Astrocyte (in vitro differentiated cells and primary cell): ENCODE results near the gene CHCHD2. TPM values are rescaled to one million over a fixed set of nuclear protein-coding genes. Genes with fewer than 3 reads are reported as not detected.
A peak's percentile ranks its signal among the peaks of the same experiment; 100 is the strongest.
"Not testable (repeated sequence)": the region's sequence is repeated elsewhere in the genome, so short reads cannot be mapped to it uniquely, and the experiment has no call there.

Experiments used
- DNase-seq: peaks from one replicate; pipeline ENCODE4 v3.0.0-alpha.2; 2010; ENCODE audit warnings: low read depth
- FAIRE-seq: peaks from 2 replicates; lab custom pipeline; 2011; peaks lifted over from hg19 to GRCh38; lab: Jason Lieb, UNC
- H2AFZ ChIP-seq: 2 replicates; pipeline ENCODE4 v1.6.0; 2012; ENCODE audit warnings: low read depth, low read length, inconsistent platforms
- H3K27ac ChIP-seq: 2 replicates; pipeline ENCODE4 v1.5.1; 2011; ENCODE audit warnings: low read depth, low read length, inconsistent platforms
- H3K27me3 ChIP-seq: 2 replicates; pipeline ENCODE4 v1.6.0; 2011; ENCODE audit warnings: low read length, inconsistent platforms; ENCODE audit not compliant: insufficient read depth
- H3K36me3 ChIP-seq: 2 replicates; pipeline ENCODE4 v1.5.1; 2011; ENCODE audit warnings: low read length, inconsistent platforms; ENCODE audit not compliant: insufficient read depth
- H3K4me1 ChIP-seq: 2 replicates; pipeline ENCODE4 v1.5.1; 2011; ENCODE audit warnings: low read length, inconsistent platforms; ENCODE audit not compliant: insufficient read depth
- H3K4me2 ChIP-seq: 2 replicates; pipeline ENCODE4 v1.6.0; 2012; ENCODE audit warnings: low read length, inconsistent platforms
- H3K4me3 ChIP-seq: 2 replicates; pipeline ENCODE4 v1.5.1; 2011; ENCODE audit warnings: low read depth, mild to moderate bottlenecking, low read length, inconsistent platforms; ENCODE audit not compliant: insufficient read depth
- H3K79me2 ChIP-seq: 2 replicates; pipeline ENCODE4 v1.6.0; 2012; ENCODE audit warnings: mild to moderate bottlenecking, low read length, inconsistent platforms; ENCODE audit not compliant: insufficient read depth
- H3K9ac ChIP-seq: 2 replicates; pipeline ENCODE4 v1.6.0; 2012; ENCODE audit warnings: mild to moderate bottlenecking, low read length, inconsistent platforms
- H3K9me3 ChIP-seq: 2 replicates; pipeline ENCODE4 v1.5.1; 2012; ENCODE audit warnings: low read depth, mild to moderate bottlenecking, low read length, inconsistent platforms; ENCODE audit not compliant: insufficient read depth
- H4K20me1 ChIP-seq: 2 replicates; pipeline ENCODE4 v1.6.0; 2012; ENCODE audit warnings: low read length, inconsistent platforms; ENCODE audit not compliant: insufficient read depth
- H3K27ac Mint-ChIP-seq: one replicate; pipeline ENCODE4 v1.8.0; 2021; ENCODE audit warnings: mild to moderate bottlenecking, mixed read lengths; ENCODE audit not compliant: unreplicated experiment
- H3K27me3 Mint-ChIP-seq: one replicate; pipeline ENCODE4 v1.8.0; 2021; ENCODE audit warnings: low read depth, mixed read lengths; ENCODE audit not compliant: unreplicated experiment
- H3K36me3 Mint-ChIP-seq: one replicate; pipeline ENCODE4 v1.8.0; 2021; ENCODE audit warnings: low read depth, mixed read lengths; ENCODE audit not compliant: unreplicated experiment
- H3K4me1 Mint-ChIP-seq: one replicate; pipeline ENCODE4 v1.8.0; 2021; ENCODE audit warnings: low read depth, mixed read lengths; ENCODE audit not compliant: unreplicated experiment
- H3K4me3 Mint-ChIP-seq: one replicate; pipeline ENCODE4 v1.8.0; 2021; ENCODE audit warnings: mild to moderate bottlenecking, moderate library complexity, mixed read lengths; ENCODE audit not compliant: unreplicated experiment
- H3K9me3 Mint-ChIP-seq: one replicate; pipeline ENCODE4 v1.8.0; 2021; ENCODE audit warnings: mild to moderate bottlenecking, mixed read lengths; ENCODE audit not compliant: unreplicated experiment
- EZH2 ChIP-seq: IDR thresholded peaks from 2 replicates; pipeline ENCODE4 v1.6.1; 2012; ENCODE audit warnings: mild to moderate bottlenecking, low read length, inconsistent platforms; ENCODE audit not compliant: insufficient read depth
- total RNA-seq: library from RNA; stranded (reverse); gene quantifications from 2 replicates; pipeline ENCODE4 v1.2.1, GENCODE V29; 2021
- TF ChIP-seq, protein P1 (sequence below): IDR thresholded peaks from 2 replicates; pipeline ENCODE4 v1.5.1; 2011; ENCODE audit warnings: low read depth, mild to moderate bottlenecking, inconsistent platforms, low read length, moderate library complexity; ENCODE audit not compliant: insufficient read depth

CHCHD2 gene
- total RNA-seq, 1 donor from 2014 or later, result not detected

DNA sequence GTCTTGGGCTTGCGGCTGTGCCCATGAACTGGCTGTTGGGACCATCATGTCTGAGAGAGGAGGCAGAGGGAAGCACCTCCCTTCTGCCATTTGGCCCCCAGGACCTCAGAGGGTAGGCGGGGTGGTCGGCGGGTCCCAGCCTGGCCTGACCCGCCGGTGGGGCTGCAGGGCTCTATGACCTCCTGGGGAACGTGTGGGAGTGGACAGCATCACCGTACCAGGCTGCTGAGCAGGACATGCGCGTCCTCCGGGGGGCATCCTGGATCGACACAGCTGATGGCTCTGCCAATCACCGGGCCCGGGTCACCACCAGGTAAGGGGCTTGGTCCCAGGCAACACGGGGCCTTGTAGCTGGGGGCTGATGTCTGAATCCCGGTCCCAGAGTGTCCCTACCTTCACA, 28.1 kb downstream of the CHCHD2 start:
- Histone ChIP-seq H3K36me3 (peaks cover 6% of the 10 kb centered on the region), H3K79me2 (no peaks in the 10 kb centered on the region), H3K9ac (no peak overlapping the region), H3K9me3 (no peaks in the 10 kb centered on the region), H2AFZ (no peak overlapping the region), H3K27me3 (no peaks in the 10 kb centered on the region), H3K4me3 (no peak overlapping the region), H3K4me1 (peaks cover 14% of the 10 kb centered on the region), H3K4me2 (no peak overlapping the region), H3K27ac (no peak overlapping the region), H4K20me1 (peaks cover 13% of the 10 kb centered on the region)
- DNase-seq (no peak), FAIRE-seq (no peak)
- H3K36me3 Mint-ChIP-seq, result peaks cover 12% of the 10 kb centered on the region
- H3K27ac Mint-ChIP-seq, result no peak overlapping the region
- H3K4me1 Mint-ChIP-seq, result peaks cover 5% of the 10 kb centered on the region
- H3K9me3 Mint-ChIP-seq, result no peaks in the 10 kb centered on the region
- TF ChIP-seq, protein P1, sequence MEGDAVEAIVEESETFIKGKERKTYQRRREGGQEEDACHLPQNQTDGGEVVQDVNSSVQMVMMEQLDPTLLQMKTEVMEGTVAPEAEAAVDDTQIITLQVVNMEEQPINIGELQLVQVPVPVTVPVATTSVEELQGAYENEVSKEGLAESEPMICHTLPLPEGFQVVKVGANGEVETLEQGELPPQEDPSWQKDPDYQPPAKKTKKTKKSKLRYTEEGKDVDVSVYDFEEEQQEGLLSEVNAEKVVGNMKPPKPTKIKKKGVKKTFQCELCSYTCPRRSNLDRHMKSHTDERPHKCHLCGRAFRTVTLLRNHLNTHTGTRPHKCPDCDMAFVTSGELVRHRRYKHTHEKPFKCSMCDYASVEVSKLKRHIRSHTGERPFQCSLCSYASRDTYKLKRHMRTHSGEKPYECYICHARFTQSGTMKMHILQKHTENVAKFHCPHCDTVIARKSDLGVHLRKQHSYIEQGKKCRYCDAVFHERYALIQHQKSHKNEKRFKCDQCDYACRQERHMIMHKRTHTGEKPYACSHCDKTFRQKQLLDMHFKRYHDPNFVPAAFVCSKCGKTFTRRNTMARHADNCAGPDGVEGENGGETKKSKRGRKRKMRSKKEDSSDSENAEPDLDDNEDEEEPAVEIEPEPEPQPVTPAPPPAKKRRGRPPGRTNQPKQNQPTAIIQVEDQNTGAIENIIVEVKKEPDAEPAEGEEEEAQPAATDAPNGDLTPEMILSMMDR, result no peak
- no peak for TF ChIP-seq EZH2
- H3K4me3 Mint-ChIP-seq, result no peak overlapping the region
- no peaks in the 10 kb centered on the region for H3K27me3 Mint-ChIP-seq

DNA sequence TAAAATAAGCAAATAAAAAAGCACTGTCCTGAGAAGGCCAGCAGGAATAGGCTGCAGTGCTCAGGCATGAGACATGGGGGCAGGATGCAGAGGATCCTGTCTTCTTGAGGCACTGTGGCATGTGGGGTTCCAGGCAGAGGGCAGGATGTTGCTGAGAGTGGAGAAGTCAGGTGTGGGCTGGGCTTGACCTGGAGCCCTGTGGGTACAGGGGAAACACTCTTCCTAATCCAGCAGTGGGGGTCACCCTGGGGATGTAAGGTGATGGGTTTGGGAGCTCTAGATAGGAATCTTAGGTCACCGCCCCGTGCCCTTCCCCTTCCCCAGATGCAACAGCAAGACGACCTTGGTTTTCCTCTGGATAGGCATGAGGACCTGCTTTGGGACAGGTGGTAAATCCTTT, 28.6 kb downstream of the CHCHD2 start:
- DNase-seq (no peak), FAIRE-seq (no peak)
- Histone ChIP-seq H3K9me3 (no peaks in the 10 kb centered on the region), H3K27ac (no peak overlapping the region), H3K9ac (no peak overlapping the region), H3K27me3 (no peaks in the 10 kb centered on the region), H4K20me1 (peaks cover 13% of the 10 kb centered on the region), H3K4me1 (peaks cover 14% of the 10 kb centered on the region), H2AFZ (no peak overlapping the region), H3K36me3 (peaks cover 6% of the 10 kb centered on the region), H3K4me3 (no peak overlapping the region), H3K4me2 (no peak overlapping the region), H3K79me2 (no peaks in the 10 kb centered on the region)
- H3K27ac Mint-ChIP-seq, result no peak overlapping the region
- TF ChIP-seq, protein P1, result no peak
- TF ChIP-seq EZH2, result no peak
- H3K27me3 Mint-ChIP-seq, result no peaks in the 10 kb centered on the region
- no peak overlapping the region for H3K4me3 Mint-ChIP-seq
- H3K9me3 Mint-ChIP-seq, result no peaks in the 10 kb centered on the region
- peaks cover 14% of the 10 kb centered on the region for H3K36me3 Mint-ChIP-seq
- H3K4me1 Mint-ChIP-seq, result peaks cover 5% of the 10 kb centered on the region

DNA sequence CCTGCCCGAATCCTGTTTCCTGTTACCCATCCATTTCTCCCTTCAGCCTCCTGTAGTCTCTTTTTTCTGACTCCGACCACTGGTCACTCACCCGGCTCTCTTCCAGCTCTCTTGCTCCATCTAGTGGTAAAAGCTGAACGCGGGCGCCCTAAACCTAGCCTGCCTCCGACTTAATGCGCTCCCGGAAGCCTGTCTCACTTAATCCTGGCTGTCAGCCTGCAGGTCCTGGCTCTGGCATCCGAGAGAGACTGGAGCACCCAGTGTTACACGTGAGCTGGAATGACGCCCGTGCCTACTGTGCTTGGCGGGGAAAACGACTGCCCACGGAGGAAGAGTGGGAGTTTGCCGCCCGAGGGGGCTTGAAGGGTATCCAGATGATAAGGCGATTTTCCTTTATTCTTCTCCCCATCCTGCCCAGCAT, 31.9 kb downstream of the CHCHD2 start:
- Histone ChIP-seq H3K4me2 (peak overlapping the region; percentile 28), H3K9ac (no peak overlapping the region), H3K36me3 (peaks cover 15% of the 10 kb centered on the region), H3K79me2 (no peaks in the 10 kb centered on the region), H2AFZ (no peak overlapping the region), H3K9me3 (no peaks in the 10 kb centered on the region), H3K27me3 (no peaks in the 10 kb centered on the region), H3K4me3 (no peak overlapping the region), H3K4me1 (peaks cover 7% of the 10 kb centered on the region), H3K27ac (no peak overlapping the region), H4K20me1 (peaks cover 8% of the 10 kb centered on the region)
- H3K36me3 Mint-ChIP-seq, result peaks cover 12% of the 10 kb centered on the region
- no peak overlapping the region for H3K27ac Mint-ChIP-seq
- H3K27me3 Mint-ChIP-seq, result no peaks in the 10 kb centered on the region
- H3K4me3 Mint-ChIP-seq, result no peak overlapping the region
- no peaks in the 10 kb centered on the region for H3K9me3 Mint-ChIP-seq
- peak; percentile 44 for DNase-seq
- peaks cover 3% of the 10 kb centered on the region for H3K4me1 Mint-ChIP-seq
- no peak for FAIRE-seq
- TF ChIP-seq, protein P1, result peak; percentile 87
- no peak for TF ChIP-seq EZH2

DNA sequence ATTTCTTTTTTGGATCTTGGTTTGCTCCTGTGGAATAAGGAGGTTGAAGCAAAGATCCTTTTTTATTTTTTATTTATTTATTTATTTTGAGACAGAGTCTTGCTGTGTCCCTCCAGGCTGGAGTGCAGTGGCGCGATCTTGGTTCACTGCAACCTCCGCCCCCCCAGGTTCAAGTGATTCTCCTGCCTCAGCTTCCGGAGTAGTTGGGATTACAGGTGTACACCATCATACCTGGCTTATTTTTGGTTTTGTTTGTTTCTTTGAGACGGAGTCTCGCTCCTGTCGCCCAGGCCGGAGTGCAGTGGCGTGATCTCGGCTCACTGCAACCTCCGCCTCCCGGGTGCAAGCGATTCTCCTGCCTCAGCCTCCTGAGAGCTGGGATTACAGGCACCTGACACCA, 39.9 kb downstream of the CHCHD2 start:
- H3K36me3 Mint-ChIP-seq, FAIRE-seq, H3K27ac ChIP-seq, H3K9me3 Mint-ChIP-seq, H3K27me3 Mint-ChIP-seq, H2AFZ ChIP-seq, H3K4me3 Mint-ChIP-seq, H3K4me3 ChIP-seq, DNase-seq, H3K9me3 ChIP-seq, H3K27me3 ChIP-seq, H3K9ac ChIP-seq, H3K4me2 ChIP-seq, H3K27ac Mint-ChIP-seq: not testable (repeated sequence)
- peaks cover 23% of the 10 kb centered on the region for H3K4me1 ChIP-seq
- H4K20me1 ChIP-seq, result peaks cover 12% of the 10 kb centered on the region
- H3K36me3 ChIP-seq, result peaks cover 29% of the 10 kb centered on the region
- H3K79me2 ChIP-seq, result peaks cover 36% of the 10 kb centered on the region
- peaks cover 24% of the 10 kb centered on the region for H3K4me1 Mint-ChIP-seq
